Trophoblast cell (in vitro differentiated cells and primary cell): ENCODE data around the gene HPCAL4.

Experiments
- DNase-seq, 2 donors: peaks; one replicate each; pipeline ENCODE4 v3.0.0-alpha.2; 2016
- H2AFZ ChIP-seq: 2 replicates; pipeline ENCODE4 v1.6.1; 2013; ENCODE audit warnings: low read length, moderate library complexity, mild to moderate bottlenecking; ENCODE audit not compliant: insufficient read depth, poor library complexity
- H2AK5ac ChIP-seq: 2 replicates; pipeline ENCODE4 v1.6.1; 2013; ENCODE audit warnings: mild to moderate bottlenecking, low read length
- H2BK120ac ChIP-seq: 2 replicates; pipeline ENCODE4 v1.6.1; 2013; ENCODE audit warnings: low read length, mild to moderate bottlenecking, moderate library complexity; ENCODE audit not compliant: insufficient read depth, poor library complexity
- H2BK12ac ChIP-seq: 2 replicates; pipeline ENCODE4 v1.6.1; 2013; ENCODE audit warnings: mild to moderate bottlenecking, low read length, moderate library complexity
- H2BK5ac ChIP-seq: 2 replicates; pipeline ENCODE4 v1.6.1; 2013; ENCODE audit warnings: low read length, low read depth, moderate library complexity, mild to moderate bottlenecking; ENCODE audit not compliant: poor library complexity
- H3K14ac ChIP-seq: 2 replicates; pipeline ENCODE4 v1.6.1; 2013; ENCODE audit warnings: mild to moderate bottlenecking, low read length
- H3K18ac ChIP-seq: 2 replicates; pipeline ENCODE4 v1.6.1; 2013; ENCODE audit warnings: mild to moderate bottlenecking, low read length
- H3K23ac ChIP-seq: 2 replicates; pipeline ENCODE4 v1.6.1; 2013; ENCODE audit warnings: low read length
- H3K27ac ChIP-seq: 2 replicates; pipeline ENCODE4 v1.5.1; 2013; ENCODE audit warnings: low read depth, mild to moderate bottlenecking, inconsistent platforms, low read length, moderate library complexity
- H3K27me3 ChIP-seq: 2 replicates; pipeline ENCODE4 v1.6.1; 2013; ENCODE audit warnings: inconsistent platforms, mild to moderate bottlenecking, low read length, moderate library complexity; ENCODE audit not compliant: insufficient read depth
- H3K36me3 ChIP-seq, 2 experiments: 1 replicate in 1 of 2; 2 replicates in 1 of 2; pipeline ENCODE4 v1.6.1; 2013; ENCODE audit warnings: low read length in 2 of 2, mild to moderate bottlenecking in 2 of 2, moderate library complexity in 1 of 2; ENCODE audit not compliant: insufficient read depth in 2 of 2, control insufficient read depth in 1 of 2
- H3K4ac ChIP-seq: 2 replicates; pipeline ENCODE4 v1.6.1; 2013; ENCODE audit warnings: low read depth, mild to moderate bottlenecking, low read length, moderate library complexity
- H3K4me1 ChIP-seq, 2 experiments: 1 replicate in 1 of 2; 2 replicates in 1 of 2; pipeline ENCODE4 v1.6.1; 2013; ENCODE audit warnings: low read length in 2 of 2, mild to moderate bottlenecking in 2 of 2, moderate library complexity in 1 of 2; ENCODE audit not compliant: insufficient read depth in 2 of 2, control insufficient read depth in 1 of 2
- H3K4me2 ChIP-seq: 2 replicates; pipeline ENCODE4 v1.6.1; 2013; ENCODE audit warnings: inconsistent platforms, mild to moderate bottlenecking, low read length, moderate library complexity
- H3K4me3 ChIP-seq: 2 replicates; pipeline ENCODE4 v1.5.1; 2013; ENCODE audit warnings: mild to moderate bottlenecking, low read depth, low read length, inconsistent platforms
- H3K79me1 ChIP-seq: one replicate; pipeline ENCODE4 v1.6.1; 2013; ENCODE audit warnings: low read length
- H3K79me2 ChIP-seq: 2 replicates; pipeline ENCODE4 v1.6.1; 2013; ENCODE audit warnings: low read length, mild to moderate bottlenecking; ENCODE audit not compliant: control insufficient read depth, insufficient read depth, poor library complexity
- H3K9ac ChIP-seq: 2 replicates; pipeline ENCODE4 v1.6.1; 2013; ENCODE audit warnings: mild to moderate bottlenecking, low read length
- H3K9me3 ChIP-seq: 2 replicates; pipeline ENCODE4 v1.6.1; 2013; ENCODE audit warnings: low read depth, mild to moderate bottlenecking, control low read depth, inconsistent platforms, low read length; ENCODE audit not compliant: insufficient read depth
- H4K12ac ChIP-seq: 2 replicates; pipeline ENCODE4 v1.6.1; 2013; ENCODE audit warnings: low read depth, mild to moderate bottlenecking, low read length, moderate library complexity
- H4K8ac ChIP-seq: 2 replicates; pipeline ENCODE4 v1.6.1; 2013; ENCODE audit warnings: low read depth, mild to moderate bottlenecking, low read length, moderate library complexity
- H4K91ac ChIP-seq: one replicate; pipeline ENCODE4 v1.6.1; 2013; ENCODE audit warnings: low read depth, mild to moderate bottlenecking, low read length, moderate library complexity
- WGBS: extraction: QIAGEN DNeasy Blood & Tissue Kit; methylation state at CpG from one replicate; pipeline ENCODE4 v1.1.7; 2013; ENCODE audit warnings: missing lambda C conversion rate; ENCODE audit not compliant: insufficient read length, insufficient coverage; ENCODE audit errors: extremely low coverage; 5-methylcytosine and 5-hydroxymethylcytosine counted together

HPCAL4 gene

GRCh38 chr1:39690794-39691382, 345 bp downstream of the HPCAL4 start:
- Histone ChIP-seq H3K23ac (no peak overlapping the region), H2BK12ac (no peak overlapping the region), H3K79me2 (no peaks in the 10 kb centered on the region), H3K27me3 (peaks cover 52% of the 10 kb centered on the region), H3K18ac (no peak overlapping the region), H4K8ac (no peak overlapping the region), H3K14ac (no peak overlapping the region), H3K9me3 (peaks cover 10% of the 10 kb centered on the region), H3K36me3 (no peaks in the 10 kb centered on the region), H3K9ac (no peak overlapping the region), H3K79me1 (no peaks in the 10 kb centered on the region), H2BK120ac (no peak overlapping the region), H2AK5ac (no peak overlapping the region), H2BK5ac (no peak overlapping the region), H4K12ac (no peak overlapping the region), H3K27ac (no peak overlapping the region), H3K4ac (no peak overlapping the region), H3K4me2 (peak overlapping the region; percentile 75), H4K91ac (no peak overlapping the region), H3K4me1 (peaks cover 11 to 12% of the 10 kb centered on the region in 2 experiments), H2AFZ (no peak overlapping the region), H3K4me3 (no peak overlapping the region)
- WGBS, result no CpG with 5 or more reads among the region's 28 CpGs
- DNase-seq, result no peak

GRCh38 chr1:39690225-39690624, 1.0 kb downstream of the HPCAL4 start:
- no CpG with 5 or more reads among the region's 2 CpGs for WGBS
- Histone ChIP-seq H3K27ac (no peak overlapping the region), H3K27me3 (peaks cover 50% of the 10 kb centered on the region)

GRCh38 chr1:39689635-39690034, 1.6 kb downstream of the HPCAL4 start:
- no peak overlapping the region for H2BK5ac ChIP-seq
- peaks cover 11% of the 10 kb centered on the region for H3K9me3 ChIP-seq
- H2BK120ac ChIP-seq, result no peak overlapping the region
- H3K36me3 ChIP-seq, result no peaks in the 10 kb centered on the region
- no peak overlapping the region for H3K4ac ChIP-seq
- H3K9ac ChIP-seq, result no peak overlapping the region
- H3K4me3 ChIP-seq, result no peak overlapping the region
- H3K27ac ChIP-seq, result no peak overlapping the region
- DNase-seq, result no peak
- H3K4me1 ChIP-seq, result peaks cover 11 to 12% of the 10 kb centered on the region in 2 experiments
- no peak overlapping the region for H4K12ac ChIP-seq
- no peak overlapping the region for H2AFZ ChIP-seq
- no peaks in the 10 kb centered on the region for H3K79me2 ChIP-seq
- no peak overlapping the region for H3K14ac ChIP-seq
- no peak overlapping the region for H4K91ac ChIP-seq
- no peak overlapping the region for H3K23ac ChIP-seq
- H3K27me3 ChIP-seq, result peaks cover 52% of the 10 kb centered on the region
- H3K79me1 ChIP-seq, result no peaks in the 10 kb centered on the region
- H2AK5ac ChIP-seq, result no peak overlapping the region
- H3K4me2 ChIP-seq, result no peak overlapping the region
- H3K18ac ChIP-seq, result no peak overlapping the region
- no peak overlapping the region for H2BK12ac ChIP-seq
- H4K8ac ChIP-seq, result no peak overlapping the region

More at GRCh38 chr1:39690225-39690624, 1.0 kb downstream of the HPCAL4 start:
- H2BK12ac ChIP-seq, result no peak overlapping the region
- H4K91ac ChIP-seq, result no peak overlapping the region
- no peak overlapping the region for H2AK5ac ChIP-seq
- H3K4me1 ChIP-seq, result peaks cover 11 to 12% of the 10 kb centered on the region in 2 experiments
- H3K18ac ChIP-seq, result no peak overlapping the region
- peaks cover 10% of the 10 kb centered on the region for H3K9me3 ChIP-seq
- H3K4ac ChIP-seq, result no peak overlapping the region
- H3K4me3 ChIP-seq, result no peak overlapping the region
- no peak overlapping the region for H4K8ac ChIP-seq
- no peak overlapping the region for H3K4me2 ChIP-seq
- no peak for DNase-seq
- H3K36me3 ChIP-seq, result no peaks in the 10 kb centered on the region
- H2AFZ ChIP-seq, result no peak overlapping the region
- H3K9ac ChIP-seq, result no peak overlapping the region
- H3K14ac ChIP-seq, result no peak overlapping the region
- no peak overlapping the region for H4K12ac ChIP-seq
- no peaks in the 10 kb centered on the region for H3K79me2 ChIP-seq
- H3K79me1 ChIP-seq, result no peaks in the 10 kb centered on the region
- H2BK5ac ChIP-seq, result no peak overlapping the region
- H2BK120ac ChIP-seq, result no peak overlapping the region
- H3K23ac ChIP-seq, result no peak overlapping the region

- no CpG with 5 or more reads among the region's 2 CpGs for WGBS
- H3K23ac ChIP-seq, result no peak overlapping the region
- no peak overlapping the region for H3K14ac ChIP-seq
- H2AK5ac ChIP-seq, result no peak overlapping the region
- no peaks in the 10 kb centered on the region for H3K36me3 ChIP-seq
- no peak overlapping the region for H3K4me3 ChIP-seq
- H3K79me1 ChIP-seq, result no peaks in the 10 kb centered on the region
- H2BK5ac ChIP-seq, result no peak overlapping the region
- H3K9ac ChIP-seq, result no peak overlapping the region
- no peak overlapping the region for H4K91ac ChIP-seq
- no peak overlapping the region for H2BK120ac ChIP-seq
- H3K18ac ChIP-seq, result no peak overlapping the region
- no peak overlapping the region for H3K27ac ChIP-seq
- peaks cover 57% of the 10 kb centered on the region for H3K27me3 ChIP-seq
- DNase-seq, result no peak
- H3K9me3 ChIP-seq, result peaks cover 12% of the 10 kb centered on the region
- no peak overlapping the region for H2AFZ ChIP-seq
- H4K8ac ChIP-seq, result no peak overlapping the region
- H3K4me2 ChIP-seq, result no peak overlapping the region
- H3K4me1 ChIP-seq, result peaks cover 11 to 12% of the 10 kb centered on the region in 2 experiments
- no peaks in the 10 kb centered on the region for H3K79me2 ChIP-seq
- H2BK12ac ChIP-seq, result no peak overlapping the region
- H3K4ac ChIP-seq, result no peak overlapping the region
- no peak overlapping the region for H4K12ac ChIP-seq
Observed at GRCh38 chr1:39689214-39689613, 2.0 kb downstream of the HPCAL4 start.
